Activated naive CD8-positive, alpha-beta T cell treated with anti-CD3 and anti-CD28 coated beads, Interleukin-2, amount 50 U/mL, for 16 hours (primary cell): Measurements from ENCODE around the gene FXYD2.
"Not testable (repeated sequence)": the region's sequence is repeated elsewhere in the genome, so short reads cannot be mapped to it uniquely, and the experiment has no call there.

Experiments used
- DNase-seq: peaks from one replicate; pipeline ENCODE4 v3.0.0-alpha.2; 2020; ENCODE audit warnings: low read depth, low spot score

Gene FXYD2

DNA sequence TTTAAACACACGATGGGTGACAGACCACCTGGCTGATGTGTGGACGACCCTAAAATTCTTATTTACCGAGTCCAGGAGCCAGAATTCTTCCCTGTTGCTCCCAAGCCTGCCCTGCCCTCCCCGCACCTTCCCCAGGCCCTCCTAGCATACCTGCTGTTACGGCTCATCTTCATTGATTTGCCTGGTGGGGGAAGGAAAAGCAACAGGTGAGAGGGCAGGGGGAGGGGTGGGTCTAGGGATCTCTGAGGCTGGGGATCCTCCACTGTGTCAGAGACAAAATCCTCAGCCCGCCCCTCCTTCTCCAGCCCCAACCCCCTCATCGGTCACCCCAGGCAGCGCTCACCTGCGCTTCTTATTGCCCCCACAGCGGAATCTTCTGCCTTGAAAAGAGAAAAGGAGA, 4.0 kb downstream of the FXYD2 start:
- DNase-seq: no peak

DNA sequence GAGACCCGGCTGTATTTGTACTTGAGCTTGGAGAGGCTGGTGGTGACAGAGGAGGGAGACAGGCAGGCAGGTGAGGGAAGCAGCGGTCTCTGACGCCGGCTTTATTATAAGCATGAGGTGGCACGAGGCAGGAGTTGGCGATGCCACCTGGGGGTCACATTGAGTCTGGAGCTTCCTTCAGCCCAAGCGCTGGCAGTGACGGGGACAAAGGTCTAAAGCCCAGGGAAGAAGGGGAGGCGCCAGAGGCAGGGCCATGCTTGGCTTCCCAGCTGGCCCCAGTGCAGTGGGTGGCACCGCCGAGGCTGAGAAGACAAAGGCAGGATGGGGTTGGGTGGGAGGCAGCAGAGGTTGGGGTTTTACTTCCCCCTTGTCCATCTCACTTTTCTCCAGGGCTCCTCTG, 4.5 kb downstream of the FXYD2 start:
- DNase-seq: no peak

DNA sequence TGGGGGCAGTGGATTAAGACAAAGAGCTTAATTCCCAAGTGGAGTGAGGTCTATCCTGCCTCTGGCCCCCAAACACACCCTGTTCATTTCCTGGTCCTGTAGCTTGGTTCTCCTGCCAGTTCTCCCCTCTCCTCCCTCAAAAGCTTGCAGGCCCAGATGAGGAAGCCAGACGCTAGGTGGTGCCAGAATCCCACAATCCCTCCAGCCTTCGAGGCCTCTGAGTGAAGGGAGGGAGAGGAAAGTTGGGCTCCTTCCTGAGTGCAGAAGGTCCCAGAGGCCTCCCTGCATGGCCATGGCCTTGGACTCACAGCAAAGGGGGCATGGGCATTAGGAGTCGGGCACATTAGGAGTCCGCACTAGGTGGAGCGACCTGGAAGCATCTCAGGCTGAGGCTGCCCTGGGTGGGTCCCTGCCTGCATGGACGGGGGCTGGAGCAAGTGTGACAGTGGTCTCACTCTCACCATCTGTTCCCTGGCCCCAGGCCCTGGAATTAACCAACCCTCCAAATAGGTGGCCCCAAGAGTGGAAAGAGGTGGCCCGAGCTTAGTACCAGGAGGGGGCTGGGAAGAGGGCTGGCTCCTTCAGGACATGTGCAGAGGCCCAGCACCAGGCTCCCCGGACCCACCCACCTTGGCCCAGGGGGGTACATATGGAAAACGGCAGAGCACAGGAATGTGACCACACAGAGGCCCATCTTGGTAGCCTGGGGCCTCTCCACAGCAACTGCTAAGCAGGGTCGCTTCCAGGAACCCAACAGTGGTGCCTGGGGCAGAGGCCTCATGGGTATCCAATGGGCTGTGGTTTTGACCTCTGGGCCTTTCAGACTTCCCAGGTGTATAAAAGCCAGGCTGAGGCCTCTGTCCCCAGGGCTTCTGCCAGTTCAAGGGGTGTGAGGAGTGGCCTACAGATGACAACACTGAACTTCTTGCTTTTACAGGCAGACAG, 5.2 kb downstream of the FXYD2 start:
- DNase-seq: no peak

DNA sequence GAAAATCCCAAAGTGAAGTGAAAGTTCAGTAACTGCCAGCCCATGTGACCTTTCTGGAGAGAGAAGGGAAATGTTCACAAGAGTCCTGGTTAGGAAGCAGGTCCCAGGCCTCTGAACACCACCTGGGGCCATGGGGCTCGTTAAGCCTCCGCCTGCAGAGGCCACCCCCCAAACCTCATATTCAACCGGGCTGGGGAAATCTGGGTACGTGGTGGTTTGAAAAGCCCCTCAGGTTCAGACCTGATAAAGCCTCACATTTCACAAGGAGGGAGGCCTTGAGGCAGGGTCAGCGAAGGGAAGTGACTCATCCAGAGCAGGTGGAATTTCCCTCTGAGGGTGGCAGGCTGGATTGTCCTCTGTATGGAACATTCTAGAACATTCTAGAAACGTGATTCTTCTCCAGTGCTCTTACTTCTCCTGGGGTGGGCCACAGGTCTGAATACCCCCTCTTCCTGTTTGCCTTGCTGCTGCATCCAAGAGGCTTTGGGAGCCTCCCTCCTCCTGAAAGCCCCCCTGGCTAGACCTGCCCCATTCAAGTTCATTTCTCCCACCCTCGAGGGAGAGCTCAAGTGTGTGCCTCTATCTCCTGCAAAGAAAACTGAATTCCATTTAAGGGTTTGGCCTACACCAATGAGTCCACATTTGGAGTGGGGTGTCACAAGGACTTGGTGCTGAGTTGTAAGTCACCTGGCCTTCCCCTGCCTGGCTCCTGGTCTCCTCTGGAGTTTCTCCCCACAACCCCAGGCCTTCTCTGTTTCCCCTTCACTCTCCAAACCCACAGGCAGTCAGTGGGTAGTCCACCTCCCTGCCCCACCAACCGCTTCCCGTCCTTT, 6.3 kb downstream of the FXYD2 start:
- DNase-seq: no peak

DNA sequence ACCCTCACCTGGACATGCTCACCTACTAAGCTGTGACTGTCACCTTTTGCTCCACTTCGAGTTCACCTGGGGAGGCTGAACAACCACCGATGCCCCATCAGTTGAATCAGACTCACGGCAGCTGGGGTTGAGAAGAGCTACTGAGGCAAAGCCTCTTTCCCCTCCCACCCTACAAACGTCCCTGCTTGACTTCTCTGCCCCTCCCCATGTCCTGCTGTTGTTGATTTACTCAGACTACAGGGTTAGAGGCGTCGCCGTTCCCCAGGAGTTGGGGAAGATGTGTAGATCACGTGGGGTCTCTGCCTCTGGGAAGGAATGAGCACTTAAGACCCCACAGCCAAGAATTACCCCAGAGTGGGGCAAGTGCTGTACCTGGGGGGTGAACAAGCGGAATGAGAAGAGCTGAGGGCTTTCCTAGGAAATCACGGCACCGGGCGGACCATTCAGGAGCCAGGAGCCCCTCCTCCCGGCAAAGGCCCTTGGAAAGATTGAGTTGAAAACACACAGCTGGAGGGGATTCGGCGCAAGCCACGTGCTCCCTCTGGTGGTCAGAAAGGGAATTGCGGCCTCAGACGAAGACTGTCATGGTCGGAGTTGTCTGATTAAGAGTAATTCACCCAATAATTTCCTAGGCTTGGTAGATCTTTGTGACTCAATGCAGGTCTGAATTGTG, 7.0 kb downstream of the FXYD2 start:
- peak; percentile 71 for DNase-seq

DNA sequence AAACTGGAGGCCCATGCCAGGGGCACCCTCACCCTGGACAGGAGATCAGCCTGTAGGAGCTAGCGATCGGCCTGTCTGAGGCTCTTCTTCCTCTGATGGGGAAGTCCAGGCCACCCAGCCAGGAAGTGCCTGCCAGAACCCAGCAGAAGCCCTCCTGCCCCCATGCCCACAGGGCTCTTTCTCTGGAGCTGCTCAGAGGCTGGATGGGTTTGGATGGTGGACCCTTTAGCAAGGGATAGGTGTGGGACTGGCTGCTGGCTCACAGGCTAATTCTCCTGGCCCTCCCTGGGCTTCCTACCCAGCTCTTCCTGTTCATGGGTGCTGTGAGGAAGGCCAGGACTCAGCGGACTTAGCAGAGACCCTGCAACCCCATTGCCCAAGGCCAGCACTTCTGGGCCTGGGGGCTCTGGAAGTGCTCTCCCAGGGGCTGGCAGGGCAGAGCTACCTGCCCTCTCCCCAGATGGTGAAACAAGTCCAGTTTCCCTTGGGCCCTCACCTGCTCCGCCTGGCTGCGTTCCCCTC, 7.6 kb downstream of the FXYD2 start:
- DNase-seq: no peak

DNA sequence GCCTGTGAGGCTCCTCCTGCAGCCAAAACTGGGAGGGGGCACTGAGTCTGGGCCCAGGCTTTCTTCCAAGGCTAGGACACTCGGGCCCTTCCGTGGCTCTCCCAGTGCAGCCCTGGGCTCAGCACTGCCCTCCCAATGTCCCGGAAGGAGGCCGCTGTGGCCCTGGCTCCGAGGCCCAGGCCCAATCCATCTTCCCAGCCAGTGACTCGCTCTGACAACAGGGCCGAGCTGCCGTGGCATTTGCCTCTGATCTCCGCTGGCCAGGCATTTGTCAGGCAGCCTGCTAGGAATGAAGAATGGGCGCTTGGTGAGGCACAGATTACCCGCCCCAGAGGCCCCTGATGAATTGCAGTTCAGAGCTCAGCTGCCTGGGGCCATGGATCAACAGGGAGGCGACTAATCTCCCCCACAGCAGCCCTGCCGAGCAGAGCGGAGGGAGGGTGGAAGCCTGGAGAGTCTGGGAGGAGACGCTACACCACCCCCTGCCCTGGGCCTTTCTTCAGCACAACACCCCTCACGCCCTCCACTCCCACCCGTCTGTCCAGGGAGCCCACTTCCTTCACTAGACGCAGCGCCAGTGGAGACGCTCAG, 8.3 kb downstream of the FXYD2 start:
- DNase-seq: no peak

DNA sequence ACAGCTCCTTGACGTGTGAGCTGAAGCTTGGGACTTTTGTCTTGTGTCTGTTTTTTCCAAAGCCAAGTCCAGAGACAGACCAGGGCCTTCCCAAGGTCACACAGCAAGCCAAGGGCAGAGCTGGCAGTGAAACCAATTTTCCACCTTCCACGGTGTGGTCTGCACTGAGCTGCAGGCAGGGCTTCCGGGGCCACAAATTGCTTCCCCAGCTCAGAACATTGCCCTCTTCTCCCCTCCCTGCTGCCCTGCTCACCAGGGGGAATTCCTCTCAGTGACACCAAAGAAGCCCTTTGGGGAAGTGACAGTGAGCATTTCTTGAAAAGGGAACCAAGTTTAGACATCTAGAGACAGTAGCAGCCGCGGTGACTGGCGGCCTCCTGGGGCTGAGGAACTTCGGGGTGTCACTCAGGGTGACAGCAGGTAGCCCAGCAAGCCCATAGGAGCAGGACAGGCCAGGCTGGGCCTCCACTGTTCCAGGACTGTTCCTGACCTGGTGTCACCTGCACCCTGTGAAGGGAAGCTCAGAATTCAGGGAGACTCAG, 9.2 kb downstream of the FXYD2 start:
- peak; percentile 33 for DNase-seq

DNA sequence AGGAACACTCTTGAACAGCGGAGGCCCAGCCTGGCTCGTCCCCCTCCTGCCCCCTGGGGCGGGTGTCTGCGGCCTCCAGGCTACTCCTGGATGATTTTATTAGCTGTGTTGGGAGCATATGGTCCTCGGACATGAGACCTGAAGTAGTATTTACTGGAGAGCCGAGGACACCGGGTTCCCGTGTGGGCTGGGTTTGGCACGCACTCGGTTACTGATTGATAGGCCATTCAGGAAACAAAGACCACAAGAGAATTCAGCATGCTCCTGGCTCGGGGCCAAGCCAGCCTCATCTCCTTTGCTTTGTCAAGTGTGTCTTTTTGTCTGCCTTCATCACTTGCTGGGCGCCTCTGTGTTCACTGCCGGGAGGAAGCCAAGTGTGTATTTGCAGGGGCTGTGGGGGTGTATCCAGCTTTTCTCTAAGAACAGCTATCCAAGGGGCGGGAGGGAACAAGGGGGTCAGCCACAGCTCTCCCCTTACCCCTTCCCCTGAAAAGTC, 9.7 kb downstream of the FXYD2 start:
- DNase-seq: peak; percentile 51

DNA sequence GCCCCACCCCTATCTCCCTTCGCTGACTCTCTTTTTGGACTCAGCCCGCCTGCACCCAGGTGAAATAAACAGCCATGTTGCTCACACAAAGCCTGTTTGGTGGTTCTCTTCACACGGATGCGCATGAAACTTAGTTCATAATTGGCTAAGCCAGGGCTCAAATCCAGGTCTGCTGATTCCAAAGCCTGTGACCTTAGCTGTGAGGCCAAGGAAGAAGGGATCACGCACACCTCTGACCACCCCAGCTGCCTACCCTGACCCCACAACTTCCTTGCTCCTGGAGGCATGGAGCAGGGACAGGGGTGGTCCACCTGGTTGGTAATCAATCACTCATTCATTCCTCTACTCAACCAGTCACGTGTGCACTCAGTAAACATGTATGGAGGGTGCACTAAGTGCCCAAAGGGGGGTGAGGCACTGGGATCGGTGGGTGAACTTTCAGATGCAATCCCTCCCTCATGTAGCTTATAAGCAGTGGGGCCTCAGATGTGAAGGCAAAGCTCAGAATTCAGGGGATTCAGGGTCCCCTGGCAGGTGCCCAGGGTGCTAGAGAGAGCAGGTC, 10.3 kb downstream of the FXYD2 start:
- no peak for DNase-seq

DNA sequence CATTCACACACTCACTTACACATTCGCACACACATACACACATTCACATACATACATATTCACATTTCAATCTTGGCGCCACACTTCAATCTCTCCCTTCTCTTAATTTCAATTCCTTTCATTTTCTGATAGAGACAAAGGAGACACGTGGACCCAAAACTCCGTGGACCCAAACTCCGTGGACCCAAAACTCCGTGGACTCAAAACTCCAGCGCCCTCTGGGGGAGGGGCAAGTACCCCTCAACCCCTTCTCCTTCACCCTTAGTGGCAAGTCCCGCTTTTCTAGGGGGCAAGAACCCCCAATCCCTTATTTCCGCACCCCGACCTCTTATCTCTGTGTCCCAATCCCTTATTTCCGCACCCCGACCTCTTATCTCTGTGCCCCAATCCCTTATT, 14.5 kb downstream of the FXYD2 start:
- DNase-seq: not testable (repeated sequence)

DNA sequence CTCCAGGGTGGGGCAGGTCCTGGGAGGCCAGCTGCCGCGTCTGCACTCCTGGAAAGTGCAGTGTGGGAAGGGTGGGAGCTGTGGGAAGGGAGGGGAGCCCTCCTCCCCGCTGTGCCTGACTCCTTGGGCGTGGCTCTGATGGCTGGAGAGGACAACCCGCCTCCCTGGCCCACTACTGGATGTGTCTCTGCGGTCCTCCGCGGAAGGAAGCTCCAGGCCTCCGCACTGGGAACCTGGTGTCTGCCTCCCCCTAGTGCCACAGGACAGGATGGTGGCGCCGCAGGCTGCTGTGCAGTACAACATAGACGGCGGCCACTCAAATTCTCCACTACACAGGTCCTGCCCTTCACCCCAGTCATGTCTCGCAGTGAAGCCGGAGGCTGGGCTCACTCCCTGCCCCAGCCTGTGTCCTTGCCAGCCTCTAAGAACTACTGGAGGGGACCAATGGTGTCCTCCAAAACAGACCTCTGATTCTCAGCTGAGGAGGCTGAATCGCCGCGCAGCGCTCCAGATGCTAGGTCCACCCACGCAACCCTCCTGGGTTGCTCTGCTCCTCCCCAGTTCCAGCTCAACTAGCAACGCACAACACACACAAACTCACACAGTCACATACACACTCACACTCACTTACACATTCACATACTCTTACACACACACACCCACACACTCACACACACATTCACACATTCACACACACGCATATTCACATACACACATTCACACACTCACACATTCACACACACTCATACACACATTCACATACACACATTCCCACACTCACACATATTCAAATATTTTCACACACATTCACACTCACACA, 15.1 kb downstream of the FXYD2 start:
- DNase-seq: no peak

DNA sequence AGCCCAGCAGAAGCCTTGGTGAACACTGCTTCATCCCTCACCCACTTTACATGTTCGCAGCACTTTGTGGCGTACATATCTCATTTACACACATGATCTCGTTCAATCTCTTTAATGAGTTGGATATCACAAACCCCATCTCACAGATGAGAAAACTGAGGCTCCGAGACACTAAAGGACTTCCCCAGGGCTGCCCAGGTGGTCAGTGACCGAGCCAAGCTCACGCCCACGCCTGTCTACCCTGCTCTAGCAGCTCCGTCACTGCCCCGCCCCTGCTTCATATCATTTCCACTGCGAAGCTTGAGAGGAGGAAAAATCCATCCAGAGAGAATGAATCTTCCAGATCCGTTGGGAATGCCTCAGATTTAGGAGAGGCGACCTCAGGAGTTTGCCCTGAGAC, 15.8 kb downstream of the FXYD2 start:
- DNase-seq: no peak

DNA sequence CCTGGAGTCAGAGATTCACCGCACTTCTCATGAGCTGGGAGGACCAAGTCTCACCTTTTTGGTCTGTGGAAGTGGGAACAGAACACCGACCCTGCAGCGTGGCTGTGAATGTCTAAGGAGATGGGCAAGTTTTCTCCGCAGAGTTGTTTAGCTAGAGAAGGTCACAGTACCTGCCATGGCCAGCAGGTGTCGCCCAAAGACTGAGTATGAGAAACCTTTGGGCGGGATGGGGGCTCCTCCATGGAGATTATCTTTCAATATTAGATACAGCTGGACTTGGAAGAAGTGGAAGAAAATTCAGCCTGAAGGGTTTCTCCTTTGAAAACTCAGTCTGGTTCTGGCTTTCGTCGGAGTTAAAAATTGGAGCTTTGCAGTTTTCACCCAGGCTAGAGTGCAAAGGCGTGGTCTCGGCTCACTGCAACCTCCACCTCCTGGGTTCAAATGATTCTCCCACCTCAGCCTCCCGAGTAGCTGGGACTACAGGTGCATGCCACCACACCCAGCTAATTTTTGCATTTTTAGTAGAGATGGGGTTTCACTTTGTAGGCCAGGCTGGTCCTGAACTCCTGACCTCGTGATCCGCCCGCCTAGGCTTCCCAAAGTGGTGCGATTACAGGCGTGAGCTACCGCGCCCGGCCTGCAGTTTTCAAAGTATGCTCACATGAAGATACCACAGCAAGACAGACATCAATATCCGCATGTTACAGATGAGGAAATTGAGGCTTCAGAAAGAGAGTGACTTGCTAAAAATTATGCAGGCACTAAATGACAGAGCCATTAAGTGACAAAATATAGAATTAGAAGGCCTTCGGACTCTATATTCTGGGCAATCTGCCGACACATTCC, 16.8 kb downstream of the FXYD2 start:
- peak; percentile 50 for DNase-seq

DNA sequence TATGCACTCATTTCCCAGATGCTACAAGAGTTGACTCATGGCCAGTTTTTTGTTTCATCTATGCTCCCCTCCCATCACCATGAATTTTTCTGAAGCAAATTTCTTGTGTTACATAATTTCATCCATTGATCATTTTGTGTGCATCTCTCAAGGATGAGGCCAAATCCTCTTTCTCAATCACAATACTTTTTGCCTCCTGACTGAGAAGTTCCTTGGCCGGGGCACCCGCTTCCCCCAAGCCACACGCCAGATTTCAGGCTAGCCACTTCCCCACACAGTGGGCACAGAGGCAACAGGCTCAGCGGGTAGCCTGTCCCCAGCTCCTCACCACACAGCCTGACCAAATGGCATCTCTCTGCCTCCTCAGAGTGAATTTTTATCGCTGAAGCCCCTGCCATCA, 17.7 kb downstream of the FXYD2 start:
- DNase-seq: no peak

DNA sequence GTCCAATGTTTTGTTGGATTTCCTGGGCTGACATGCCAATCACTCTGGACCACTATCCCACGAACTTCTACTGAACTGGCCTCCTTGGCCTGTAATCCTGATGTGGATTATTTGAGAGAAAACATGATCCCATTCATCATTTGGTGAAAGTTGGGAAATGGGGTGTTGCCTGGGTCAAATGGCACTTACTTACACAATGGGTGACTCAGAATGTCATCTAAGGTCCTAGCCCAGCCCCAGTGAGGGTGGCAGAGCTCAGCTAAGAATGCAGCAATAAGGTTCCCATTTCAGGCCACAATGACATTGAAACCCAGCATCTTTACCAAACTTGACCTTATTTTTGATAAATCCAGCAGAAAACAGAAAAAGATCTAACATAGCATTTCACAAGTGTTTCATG, 19.5 kb downstream of the FXYD2 start:
- no peak for DNase-seq

DNA sequence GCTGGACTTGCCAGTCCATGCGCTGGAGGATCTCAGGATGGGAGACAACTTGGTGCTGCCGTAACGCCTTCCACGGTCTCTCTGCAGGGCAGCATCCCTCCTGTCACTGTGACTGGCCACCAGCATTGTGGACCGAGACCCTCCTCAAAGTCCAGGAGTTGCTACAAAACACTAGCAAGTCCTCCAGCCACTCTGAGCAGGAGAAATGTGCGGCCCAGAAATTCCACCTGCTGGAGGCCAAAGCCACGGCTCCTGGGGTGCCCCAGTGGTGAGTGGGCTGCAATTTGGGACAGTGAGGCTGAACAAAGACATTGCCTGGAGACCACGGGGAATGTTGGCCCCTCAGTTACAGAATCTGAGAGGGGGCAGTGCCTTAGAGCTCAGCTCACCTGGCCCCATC, 20.6 kb downstream of the FXYD2 start:
- DNase-seq: no peak

DNA sequence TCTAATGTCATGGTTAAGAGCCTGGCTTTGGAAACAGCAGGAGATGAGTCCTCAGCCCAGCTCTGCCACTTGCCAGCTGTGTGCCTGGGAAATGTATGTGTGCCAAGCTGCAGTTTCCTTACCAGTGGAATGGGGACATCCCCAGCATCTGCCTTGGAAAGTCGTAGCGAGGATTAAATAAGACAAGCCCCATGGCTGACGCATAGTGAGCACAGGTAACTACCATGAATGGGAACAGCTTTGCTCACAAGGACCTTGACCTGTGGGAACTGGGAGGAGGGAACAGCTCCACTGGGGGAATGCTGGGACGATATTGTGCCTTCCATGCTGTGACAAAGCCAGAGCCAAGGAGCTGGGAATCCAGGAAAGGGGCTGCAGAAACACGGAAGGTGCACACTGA, 24.9 kb downstream of the FXYD2 start:
- DNase-seq: no peak
